B cell (primary cell): ENCODE results near the gene ZMIZ1.

Experiments used
- CTCF ChIP-seq: fragments of 200-600 bp; IDR thresholded peaks from one replicate; pipeline ENCODE4 v1.8.0; 2022; ENCODE audit warnings: antibody characterized with exemption, mild to moderate bottlenecking
- EZH2 ChIP-seq: IDR thresholded peaks from 2 replicates; pipeline ENCODE4 v1.6.1; 2012; ENCODE audit warnings: borderline replicate concordance, low read depth, mild to moderate bottlenecking, moderate library complexity, low read length; ENCODE audit not compliant: insufficient read depth, poor library complexity, severe bottlenecking

- TF ChIP-seq EZH2 (no peak), CTCF (no peak)
These were observed 62.1 kb downstream of the ZMIZ1 start for GRCh38 chr10:79130846-79131245.
